ENCODE results near the gene HPCAL1.

- TF ChIP-seq TBL1XR1 (IDR thresholded peaks at IDR 0.05; ENCODE audit: low read depth, low read length) (no peak), SMC3 (IDR thresholded peaks at IDR 0.05; ENCODE audit: borderline replicate concordance, low read length) (no peak), MAX (IDR thresholded peaks at IDR 0.05; ENCODE audit: low read depth, low read length) (no peak), CREM (IDR thresholded peaks at IDR 0.05; ENCODE audit: low read depth) (no peak), CTCF (IDR thresholded peaks at IDR 0.05 in 2 of 3, conservative IDR thresholded peaks at IDR 0.05 in 1 of 3; ENCODE audit: control insufficient read depth in 2 of 3, extremely low read depth in 1 of 3, insufficient read depth in 1 of 3, low read depth in 3 of 3, low read length in 3 of 3) (no peak), CHD1 (IDR thresholded peaks at IDR 0.05; ENCODE audit: low read depth, low read length) (no peak), ZBTB33 (IDR thresholded peaks at IDR 0.05) (no peak)
Observed at GRCh38 chr2:10427618-10427949, 124.9 kb downstream of the HPCAL1 start.
